Activated T-cell treated with anti-CD3 and anti-CD28 coated beads, Interleukin-2, amount 50 U/mL, for 72 hours (primary cell): ENCODE results near the gene RNF223. TPM values are rescaled to one million over a fixed set of nuclear protein-coding genes. Genes with fewer than 3 reads are reported as not detected.
"Not testable (repeated sequence)": the region's sequence is repeated elsewhere in the genome, so short reads cannot be mapped to it uniquely, and the experiment has no call there.

Experiments
- ATAC-seq, 2 donors: fragments of 150-1000 bp; cut with Tn5 transposase; replicated peaks in 1 of 2; 2 replicates each; pipeline ENCODE4 v1.10.0; 2021; ENCODE audit warnings: moderate library complexity in 2 of 2, mild to moderate bottlenecking in 1 of 2
- DNase-seq, 2 donors: peaks; one replicate each; pipeline ENCODE4 v3.0.0; 2021 to 2022; ENCODE audit warnings: mixed read lengths in 1 of 2
- H3K27ac Mint-ChIP-seq: one replicate; pipeline ENCODE4 v1.8.0; 2022; ENCODE audit warnings: mild to moderate bottlenecking, moderate library complexity, mixed read lengths
- H3K27me3 Mint-ChIP-seq: one replicate; pipeline ENCODE4 v1.8.0; 2022; ENCODE audit warnings: low read depth, mixed read lengths
- H3K36me3 Mint-ChIP-seq, 2 donors: one replicate each; pipeline ENCODE4 v1.8.0; 2022; ENCODE audit warnings: mixed read lengths in 2 of 2, mild to moderate bottlenecking in 1 of 2; ENCODE audit not compliant: insufficient read depth in 2 of 2
- H3K4me1 Mint-ChIP-seq: one replicate; pipeline ENCODE4 v1.8.0; 2022; ENCODE audit warnings: low read depth, mixed read lengths
- H3K4me3 Mint-ChIP-seq, 2 donors: one replicate each; pipeline ENCODE4 v1.8.0; 2022; ENCODE audit warnings: mild to moderate bottlenecking in 2 of 2, mixed read lengths in 2 of 2, moderate library complexity in 2 of 2
- H3K9me3 Mint-ChIP-seq, 2 donors: one replicate each; pipeline ENCODE4 v1.8.0; 2022; ENCODE audit warnings: mixed read lengths in 2 of 2
- total RNA-seq, 2 donors: library from RNA; stranded (reverse); gene quantifications; one replicate each; pipeline ENCODE4 v1.2.3, GENCODE V29; 2022

Gene RNF223
- total RNA-seq, 2 donors from 2014 or later = 0.12 TPM; not detected in 1

DNA sequence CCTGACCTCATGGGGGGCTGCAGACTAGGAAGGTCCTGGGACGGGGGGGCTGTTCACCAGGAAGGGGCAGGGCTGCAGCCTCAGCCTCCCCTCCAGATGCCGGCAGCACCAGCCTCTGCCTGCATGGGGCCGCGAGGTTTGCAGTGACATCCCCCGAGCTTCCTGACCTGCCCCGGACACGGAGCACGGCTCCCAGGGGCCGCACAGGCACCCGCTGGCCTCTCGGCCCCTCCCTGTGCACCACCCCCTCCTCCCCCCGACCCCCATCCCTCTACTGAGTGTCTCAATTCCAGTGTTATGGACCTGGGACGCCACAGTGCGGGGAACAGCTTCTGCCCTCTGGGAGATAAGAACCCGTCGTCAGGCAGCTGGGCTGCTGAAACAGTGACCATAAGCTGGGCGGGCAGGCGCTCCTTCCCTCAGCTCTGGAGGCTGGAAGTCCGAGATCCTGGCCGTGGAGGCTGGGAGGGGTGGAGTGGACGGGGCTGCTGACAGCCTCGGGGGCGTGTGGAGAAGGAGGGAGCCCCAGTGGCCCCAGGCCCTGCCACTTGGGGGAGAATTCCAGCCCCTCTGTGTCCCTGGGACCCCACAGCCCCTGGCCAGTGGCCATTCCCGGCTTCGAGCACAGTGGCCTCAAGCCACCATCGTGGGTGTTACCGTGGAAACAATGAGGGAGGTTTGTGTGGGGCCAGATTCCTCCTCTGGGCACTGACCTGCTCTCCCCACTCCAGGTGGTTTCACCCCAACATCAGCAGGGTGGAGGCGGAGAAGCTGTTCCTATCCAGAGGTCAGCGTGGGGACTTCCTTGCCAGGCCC is 11.6 kb downstream of the RNF223 start:
- Mint-ChIP-seq H3K4me3 (peak overlapping the region; percentile 75 to 95), H3K4me1 (peaks cover 55% of the 10 kb centered on the region), H3K27ac (peak overlapping the region; percentile 4), H3K9me3 (no peaks in the 10 kb centered on the region), H3K36me3 (peaks cover 0 to 23% of the 10 kb centered on the region in 2 donors), H3K27me3 (peaks cover 11% of the 10 kb centered on the region)
- ATAC-seq (no peak), DNase-seq (no peak)

DNA sequence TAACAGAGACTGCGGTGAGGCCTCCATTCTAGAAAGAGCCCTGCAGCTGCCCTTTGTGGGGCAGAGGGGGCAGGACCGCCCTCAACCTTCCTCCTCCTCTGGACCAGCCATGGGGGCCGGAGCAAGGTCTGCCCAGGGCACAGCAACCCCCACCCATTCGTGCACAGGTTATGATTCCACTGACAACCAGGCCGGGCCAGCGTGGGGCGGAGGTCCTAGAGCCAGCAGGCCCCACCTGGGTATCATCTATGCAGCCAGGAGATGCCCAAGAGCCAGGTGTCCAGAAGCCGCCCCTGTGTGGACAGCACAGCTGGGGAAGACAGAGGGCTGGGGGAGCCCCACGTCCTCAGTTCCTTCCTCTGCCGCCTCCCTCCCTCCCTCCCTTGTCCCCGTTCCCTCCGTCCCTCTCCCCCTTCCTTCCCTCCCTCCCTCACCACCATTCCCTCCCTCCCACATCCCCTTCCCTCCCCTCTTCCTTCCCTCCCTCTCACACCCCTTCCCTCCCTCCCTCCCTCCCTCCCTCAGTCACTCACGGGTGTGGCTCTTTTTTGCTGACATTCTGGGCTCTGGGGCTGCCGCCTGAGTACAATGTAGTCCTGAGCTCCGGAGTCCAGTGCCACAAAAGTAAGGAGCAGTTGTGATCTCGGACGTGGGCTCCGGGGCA is 12.3 kb downstream of the RNF223 start:
- Mint-ChIP-seq H3K36me3 (peaks cover 0 to 23% of the 10 kb centered on the region in 2 donors), H3K9me3 (no peaks in the 10 kb centered on the region), H3K4me1 (peaks cover 55% of the 10 kb centered on the region), H3K4me3 (peak overlapping the region; percentile 75 to 95), H3K27ac (no peak overlapping the region), H3K27me3 (peaks cover 11% of the 10 kb centered on the region)
- no peak for DNase-seq
- no peak for ATAC-seq

DNA sequence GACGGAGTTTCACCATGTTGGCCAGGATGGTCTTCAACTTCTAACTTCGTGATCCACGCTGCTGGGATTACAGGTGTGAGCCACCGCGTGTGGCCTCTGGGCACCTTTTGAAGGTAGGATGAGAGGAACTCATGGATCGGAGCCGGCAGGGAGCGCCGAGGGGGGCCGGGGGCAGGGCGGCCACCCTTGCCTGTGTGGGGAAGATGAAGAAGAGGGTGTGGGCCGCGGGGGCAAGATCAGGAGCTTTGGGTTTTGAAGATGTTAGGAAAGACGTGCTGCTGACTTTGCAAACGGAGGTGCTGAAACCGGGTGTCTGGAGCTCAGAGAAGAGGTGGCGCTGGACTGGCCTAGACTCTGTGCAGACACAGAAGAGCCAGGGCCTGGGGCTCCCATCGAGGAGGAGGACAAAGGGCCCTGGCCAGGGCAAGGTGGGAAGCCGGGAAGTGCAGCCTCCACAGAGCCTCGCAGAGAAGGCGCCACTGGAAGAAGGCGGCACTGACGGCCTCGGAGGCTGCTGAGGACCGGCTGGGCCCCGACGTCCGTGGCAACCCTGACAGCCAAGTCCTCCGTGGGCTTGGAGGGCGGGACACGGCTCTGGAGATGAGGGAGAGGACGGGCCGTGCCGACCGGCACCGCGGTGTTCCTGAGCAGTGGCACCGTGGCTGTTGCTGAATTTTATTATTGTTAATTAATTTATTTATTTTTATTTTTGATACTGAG is 13.7 kb downstream of the RNF223 start:
- Mint-ChIP-seq H3K4me3 (peak overlapping the region; percentile 73 to 95), H3K27me3 (peaks cover 11% of the 10 kb centered on the region), H3K4me1 (peaks cover 42% of the 10 kb centered on the region), H3K9me3 (no peaks in the 10 kb centered on the region), H3K27ac (no peak overlapping the region), H3K36me3 (peaks cover 0 to 20% of the 10 kb centered on the region in 2 donors)
- DNase-seq (no peak), ATAC-seq (no peak)

DNA sequence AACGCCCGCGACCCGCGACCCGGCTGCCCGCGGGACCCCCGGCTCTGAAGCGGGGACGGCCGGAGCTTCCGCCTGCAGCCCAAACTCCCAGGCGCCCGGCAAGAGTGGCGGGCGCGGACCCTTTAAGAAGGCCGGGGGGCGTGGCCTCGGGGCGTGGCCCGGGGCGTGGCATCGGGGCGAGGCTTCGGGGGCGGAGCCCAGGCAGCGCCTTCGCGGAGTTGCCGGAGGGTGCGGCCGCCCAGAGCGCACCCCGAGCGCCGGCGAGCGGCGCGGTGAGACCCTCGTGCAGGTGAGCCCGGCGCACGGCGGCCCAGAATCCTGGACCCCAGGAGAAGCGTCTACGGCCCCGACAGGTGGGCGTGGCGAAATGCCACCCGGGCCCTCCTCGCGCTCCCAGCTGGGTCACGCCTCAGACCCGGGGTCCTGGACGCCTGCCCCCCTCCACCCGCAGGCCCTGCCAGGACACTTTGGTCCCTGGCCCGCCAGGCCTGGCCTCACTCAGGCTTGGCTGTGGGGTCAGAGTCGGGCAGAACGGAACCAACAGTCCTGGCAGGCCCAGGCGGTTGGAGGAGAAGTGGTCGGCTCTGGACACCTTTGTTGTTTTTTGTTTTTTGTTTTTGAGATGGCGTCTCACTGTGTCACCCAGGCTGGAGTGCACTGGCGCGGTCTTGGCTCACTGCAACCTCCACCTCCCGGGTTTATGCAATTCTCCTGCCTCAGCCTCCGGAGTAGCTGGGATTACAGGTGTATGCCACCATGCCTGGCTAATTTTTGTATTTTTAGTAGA is 14.4 kb downstream of the RNF223 start:
- ATAC-seq (peak; percentile 63 to 71), DNase-seq (peak; percentile 92 to 96)
- Mint-ChIP-seq H3K27ac (no peak overlapping the region), H3K4me3 (peak overlapping the region; percentile 73 to 95), H3K9me3 (no peaks in the 10 kb centered on the region), H3K4me1 (peaks cover 39% of the 10 kb centered on the region), H3K27me3 (peaks cover 11% of the 10 kb centered on the region), H3K36me3 (peaks cover 0 to 17% of the 10 kb centered on the region in 2 donors)

DNA sequence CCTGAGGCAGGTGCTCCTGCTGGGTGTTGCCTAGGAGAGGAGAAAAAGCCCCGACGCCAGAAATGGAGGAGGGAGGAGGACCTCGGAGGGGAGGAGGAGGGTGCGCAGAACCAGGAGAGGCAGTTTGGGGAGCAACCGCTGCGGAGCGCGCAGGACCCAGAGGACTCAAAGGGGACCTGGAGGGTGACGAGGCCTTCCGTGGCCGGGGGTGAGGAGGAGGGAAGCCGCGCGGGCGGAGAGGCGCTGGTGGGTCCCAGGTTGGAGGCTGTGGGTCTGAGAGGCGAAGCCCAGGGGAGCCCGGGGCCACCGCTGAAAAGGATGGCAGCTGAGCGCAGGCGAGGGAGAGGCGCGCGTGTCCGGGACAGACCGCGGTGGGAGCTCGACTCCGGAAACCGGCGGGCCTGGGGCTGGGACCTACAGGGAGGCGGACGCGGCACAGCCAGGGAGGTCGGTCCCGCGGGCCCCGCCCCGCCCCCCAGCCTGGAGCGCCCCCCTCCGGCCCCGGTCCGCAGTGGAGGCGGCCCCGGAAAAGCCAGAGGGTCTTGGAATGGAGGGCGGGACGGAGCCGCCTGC is 15.1 kb downstream of the RNF223 start:
- H3K9me3 Mint-ChIP-seq = no peaks in the 10 kb centered on the region
- DNase-seq (peak in 1 of 2 donors; percentile 74), ATAC-seq (peak; percentile 43 to 50)
- H3K27me3 Mint-ChIP-seq = peaks cover 11% of the 10 kb centered on the region
- peak overlapping the region; percentile 73 to 95 for H3K4me3 Mint-ChIP-seq
- H3K27ac Mint-ChIP-seq = peak overlapping the region; percentile 16
- peaks cover 33% of the 10 kb centered on the region for H3K4me1 Mint-ChIP-seq
- H3K36me3 Mint-ChIP-seq = peaks cover 0 to 16% of the 10 kb centered on the region in 2 donors

DNA sequence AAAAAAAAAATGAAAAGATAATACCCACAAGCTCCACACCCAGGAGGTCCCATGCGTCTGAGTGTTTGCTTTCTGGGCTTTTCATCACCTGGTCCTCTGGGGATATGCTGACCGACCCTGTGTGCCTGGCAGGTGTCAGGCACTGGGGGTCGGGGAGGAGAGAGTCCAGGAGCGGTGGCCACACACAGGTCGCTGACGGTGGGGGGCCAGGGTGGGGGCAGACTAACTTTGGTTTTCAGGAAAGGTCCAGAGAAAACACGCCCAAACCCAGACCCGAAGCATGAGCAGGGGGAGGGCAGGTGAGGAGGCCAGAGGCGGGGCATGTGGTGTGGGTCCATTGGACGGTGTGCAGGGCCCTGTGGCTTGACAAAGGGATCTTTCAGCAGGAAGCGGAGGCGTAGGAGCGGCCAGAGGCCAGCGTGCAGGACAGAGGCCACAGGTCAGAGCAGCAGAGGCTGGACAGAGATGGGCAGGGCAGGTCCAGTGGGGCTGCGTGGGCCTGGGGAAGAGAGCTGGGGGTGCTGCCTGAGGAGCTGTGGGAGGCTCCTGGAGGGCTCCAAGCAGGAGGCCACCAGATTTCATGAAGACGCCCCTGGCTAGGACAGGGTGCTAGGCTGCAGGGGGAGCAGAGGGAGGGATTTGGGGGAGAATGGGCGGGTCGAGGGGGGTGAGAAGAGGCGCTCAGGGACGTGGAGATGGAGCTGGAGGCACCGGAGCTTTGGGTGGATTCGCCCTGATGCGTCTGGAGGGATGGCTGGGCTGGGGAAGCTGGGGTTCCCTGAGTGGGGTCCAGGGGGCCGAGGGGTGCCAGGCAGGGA is 15.8 kb downstream of the RNF223 start:
- ATAC-seq = no peak
- H3K36me3 Mint-ChIP-seq = peaks cover 0 to 16% of the 10 kb centered on the region in 2 donors
- H3K27ac Mint-ChIP-seq = peak overlapping the region; percentile 16
- peaks cover 11% of the 10 kb centered on the region for H3K27me3 Mint-ChIP-seq
- H3K4me3 Mint-ChIP-seq = peak overlapping the region; percentile 73 to 91
- no peaks in the 10 kb centered on the region for H3K9me3 Mint-ChIP-seq
- peaks cover 32% of the 10 kb centered on the region for H3K4me1 Mint-ChIP-seq
- no peak for DNase-seq

DNA sequence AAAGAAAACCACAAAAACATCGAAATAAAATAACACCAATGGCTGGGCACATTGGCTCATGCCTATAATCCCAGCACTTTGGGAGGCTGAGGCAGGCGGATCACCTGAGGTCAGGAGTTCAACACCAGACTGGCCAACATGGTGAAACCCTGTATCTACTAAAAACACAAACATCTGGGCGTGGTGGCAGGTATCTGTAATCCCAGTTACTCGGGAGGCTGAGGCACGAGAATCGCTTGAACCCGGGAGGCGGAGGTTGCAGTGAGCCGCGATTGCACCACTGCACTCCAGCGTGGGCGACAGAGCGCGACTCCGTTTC is 16.4 kb downstream of the RNF223 start:
- H3K4me1 Mint-ChIP-seq = peaks cover 27% of the 10 kb centered on the region
- not testable (repeated sequence) for DNase-seq, ATAC-seq, H3K27ac Mint-ChIP-seq, H3K9me3 Mint-ChIP-seq
- peak overlapping the region in 1 of 2 donors; percentile 91 for H3K4me3 Mint-ChIP-seq
- peaks cover 11% of the 10 kb centered on the region for H3K27me3 Mint-ChIP-seq
- H3K36me3 Mint-ChIP-seq = peaks cover 0 to 16% of the 10 kb centered on the region in 2 donors

DNA sequence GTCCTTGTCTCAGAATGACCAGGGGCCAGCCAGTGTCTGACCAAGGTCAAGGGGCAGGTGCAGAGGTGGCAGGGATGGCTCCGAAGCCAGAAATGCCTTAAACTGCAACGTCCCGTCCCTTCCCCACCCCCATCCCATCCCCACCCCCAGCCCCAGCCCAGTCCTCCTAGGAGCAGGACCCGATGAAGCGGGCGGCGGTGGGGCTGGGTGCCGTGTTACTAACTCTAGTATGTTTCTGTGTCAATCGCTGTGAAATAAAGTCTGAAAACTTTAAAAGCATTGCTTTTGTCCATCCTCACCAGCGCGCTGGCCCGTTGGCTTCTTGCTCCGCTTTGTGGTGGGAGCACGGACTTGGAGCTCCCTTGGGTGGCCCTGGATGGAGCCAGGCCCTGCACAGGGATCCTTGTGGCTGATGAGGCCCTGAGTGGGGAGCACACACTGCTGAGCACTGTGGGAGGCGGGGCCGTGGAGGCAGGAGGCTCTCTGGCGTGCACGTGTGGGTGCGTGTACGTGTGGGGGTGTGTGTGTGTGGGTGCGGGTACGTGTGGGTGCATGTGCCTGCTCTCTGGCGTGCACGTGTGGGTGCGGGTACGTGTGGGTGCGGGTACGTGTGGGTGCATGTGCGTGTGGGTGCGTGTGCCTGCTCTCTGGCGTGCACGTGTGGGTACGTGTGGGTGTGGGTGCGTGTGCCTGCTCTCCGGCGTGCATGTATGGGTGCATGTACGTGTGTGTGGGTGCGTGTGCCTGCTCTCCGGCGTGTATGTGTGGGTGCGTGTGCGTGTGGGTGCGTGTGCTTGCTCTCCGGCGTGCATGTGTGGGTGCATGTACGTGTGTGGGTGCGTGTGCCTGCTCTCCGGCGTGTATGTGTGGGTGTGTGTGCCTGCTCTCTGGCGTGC is 18.0 kb downstream of the RNF223 start:
- Mint-ChIP-seq H3K36me3 (peaks cover 0 to 10% of the 10 kb centered on the region in 2 donors), H3K4me3 (no peak overlapping the region), H3K9me3 (peaks cover 0 to 3% of the 10 kb centered on the region in 2 donors), H3K27me3 (peaks cover 11% of the 10 kb centered on the region), H3K4me1 (peaks cover 19% of the 10 kb centered on the region), H3K27ac (no peak overlapping the region)
- ATAC-seq (no peak), DNase-seq (no peak)

DNA sequence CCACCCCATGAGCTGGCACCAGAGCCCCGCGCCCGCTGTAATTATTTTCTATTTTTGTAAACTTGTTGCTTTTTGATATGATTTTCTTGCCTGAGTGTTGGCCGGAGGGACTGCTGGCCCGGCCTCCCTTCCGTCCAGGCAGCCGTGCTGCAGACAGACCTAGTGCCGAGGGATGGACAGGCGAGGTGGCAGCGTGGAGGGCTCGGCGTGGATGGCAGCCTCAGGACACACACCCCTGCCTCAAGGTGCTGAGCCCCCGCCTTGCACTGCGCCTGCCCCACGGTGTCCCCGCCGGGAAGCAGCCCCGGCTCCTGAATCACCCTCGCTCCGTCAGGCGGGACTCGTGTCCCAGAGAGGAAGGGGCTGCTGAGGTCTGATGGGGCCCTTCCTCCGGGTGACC is 19.1 kb downstream of the RNF223 start:
- Mint-ChIP-seq H3K27ac (no peak overlapping the region), H3K4me3 (no peak overlapping the region), H3K4me1 (peaks cover 10% of the 10 kb centered on the region), H3K36me3 (peaks cover 0 to under 1% of the 10 kb centered on the region in 2 donors), H3K27me3 (peaks cover 11% of the 10 kb centered on the region), H3K9me3 (peaks cover 0 to 3% of the 10 kb centered on the region in 2 donors)
- ATAC-seq (no peak), DNase-seq (no peak)

DNA sequence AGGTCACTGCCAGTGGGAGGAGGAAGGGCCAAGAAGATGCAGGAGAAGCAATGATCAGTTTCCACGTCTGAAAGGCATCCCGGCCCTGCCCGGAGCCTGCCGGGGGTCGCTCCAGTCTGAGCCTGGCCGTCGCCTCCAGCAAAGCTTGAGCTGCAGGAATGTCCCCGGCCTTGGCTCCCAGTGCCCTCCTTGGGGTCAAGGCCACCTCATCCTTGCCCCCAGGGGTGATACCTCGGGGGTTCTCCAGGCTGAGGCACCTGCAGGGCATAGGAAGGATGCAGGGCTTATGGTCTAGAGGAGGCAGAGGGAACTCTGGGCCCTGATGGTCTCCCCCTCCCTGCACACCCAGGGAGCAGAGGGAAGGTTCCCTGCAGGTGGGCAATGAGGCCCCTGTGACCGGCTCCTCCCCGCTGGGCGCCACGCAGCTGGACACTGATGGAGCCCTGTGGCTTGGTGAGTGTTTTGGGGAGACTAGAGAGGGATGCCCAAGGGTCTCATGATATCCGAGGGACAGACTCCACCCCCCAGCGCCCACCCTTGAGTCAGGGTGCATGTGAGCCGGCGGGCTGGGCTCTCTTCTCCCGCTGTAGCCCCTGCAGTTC is 19.9 kb downstream of the RNF223 start:
- Mint-ChIP-seq H3K4me3 (no peak overlapping the region), H3K36me3 (no peaks in the 10 kb centered on the region), H3K27ac (no peak overlapping the region), H3K4me1 (peaks cover 9% of the 10 kb centered on the region), H3K9me3 (peaks cover 0 to 3% of the 10 kb centered on the region in 2 donors), H3K27me3 (peaks cover 11% of the 10 kb centered on the region)
- ATAC-seq = no peak
- DNase-seq = no peak

DNA sequence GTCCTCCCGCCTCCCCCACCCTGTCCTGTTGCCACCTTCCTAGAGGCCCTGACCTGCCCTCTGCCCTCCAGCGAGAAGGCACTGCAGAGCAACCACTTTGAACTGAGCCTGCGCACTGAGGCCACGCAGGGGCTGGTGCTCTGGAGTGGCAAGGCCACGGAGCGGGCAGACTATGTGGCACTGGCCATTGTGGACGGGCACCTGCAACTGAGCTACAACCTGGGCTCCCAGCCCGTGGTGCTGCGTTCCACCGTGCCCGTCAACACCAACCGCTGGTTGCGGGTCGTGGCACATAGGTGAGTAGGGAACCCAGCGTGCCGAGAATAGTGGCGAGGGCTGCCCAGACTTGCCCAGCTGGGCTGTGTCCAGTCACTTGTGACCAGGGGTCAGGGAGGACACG is 20.4 kb downstream of the RNF223 start:
- no peak for DNase-seq
- H3K9me3 Mint-ChIP-seq = peaks cover 0 to 3% of the 10 kb centered on the region in 2 donors
- peaks cover 9% of the 10 kb centered on the region for H3K27me3 Mint-ChIP-seq
- ATAC-seq = no peak
- no peaks in the 10 kb centered on the region for H3K36me3 Mint-ChIP-seq
- no peak overlapping the region for H3K4me3 Mint-ChIP-seq
- peaks cover 6% of the 10 kb centered on the region for H3K4me1 Mint-ChIP-seq
- H3K27ac Mint-ChIP-seq = no peak overlapping the region
